Right lobe of liver (tissue), 6 donors: ENCODE measurements around the gene FABP3. TPM values are rescaled to one million over a fixed set of nuclear protein-coding genes. Genes with fewer than 3 reads are reported as not detected.
A peak's percentile ranks its signal among the peaks of the same experiment; 100 is the strongest.

Source experiments
- ATAC-seq, 4 donors: fragments of 200-7000 bp; cut with Tn5 transposase; one replicate each; pipeline ENCODE4 v1.9.1; 2020; ENCODE audit warnings: mild to moderate bottlenecking in 4 of 4, moderate library complexity in 4 of 4
- DNase-seq, 3 donors: peaks; one replicate each; pipeline ENCODE4 v3.0.0-alpha.2; 2020
- H3K27ac ChIP-seq, 3 donors: fragments of 200-600 bp; one replicate each; pipeline ENCODE4 v1.8.0; 2022
- H3K27me3 ChIP-seq, 2 donors: fragments of 200-600 bp; one replicate each; pipeline ENCODE4 v1.8.0; 2022
- H3K36me3 ChIP-seq, 4 donors: fragments of 200-600 bp; sonication (generic) in 1 of 4; one replicate each; pipeline versions ENCODE4 v1.5.1 to v1.8.0; 2017 to 2022; ENCODE audit warnings: control low read depth in 1 of 4
- H3K4me1 ChIP-seq, 4 donors: fragments of 200-600 bp; sonication (generic) in 1 of 4; one replicate each; pipeline versions ENCODE4 v1.5.1 to v1.8.0; 2017 to 2022; ENCODE audit warnings: control low read depth in 1 of 4
- H3K4me3 ChIP-seq, 3 donors: fragments of 200-600 bp; one replicate each; pipeline ENCODE4 v1.8.0; 2022
- H3K9me3 ChIP-seq, 4 donors: fragments of 200-600 bp; sonication (generic) in 1 of 4; one replicate each; pipeline versions ENCODE4 v1.5.1 to v1.8.0; 2017 to 2022; ENCODE audit warnings: control low read depth in 1 of 4
- POLR2A ChIP-seq: fragments of 450-650 bp; IDR thresholded peaks from one replicate; pipeline ENCODE4 v1.6.1; 2017; ENCODE audit warnings: antibody characterized with exemption, mild to moderate bottlenecking
- WGBS: methylation state at CpG from one replicate; pipeline ENCODE4 v1.1.6; 2018; ENCODE audit warnings: low coverage, low lambda C conversion rate; ENCODE audit not compliant: insufficient coverage; ENCODE audit errors: missing lambda C conversion rate; 5-methylcytosine and 5-hydroxymethylcytosine counted together
- intact Hi-C, 2 donors: fragments of 100-400 bp; cut with DNase I; formaldehyde crosslinking; loops; one replicate each; pipeline versions ENCODE4 v1.11.2 to v1.14.1; 2022
- total RNA-seq, 6 experiments: library from RNA; depleted of rRNA in 2 of 6; stranded (reverse); fragments of >200 nt in 2 of 6; fragmentation: NEBNext Ultra II Directional in 3 of 6; extraction: Animal tissue kit (Norgen Biotek cat#: 25700) in 3 of 6; gene quantifications; one replicate each; pipeline versions ENCODE4 v1.1.0 to v1.2.4, GENCODE V29; 2016 to 2023
- TF ChIP-seq, protein P1 (sequence below), 4 donors: fragments of 200-600 bp in 3 of 4; fragments of 450-650 bp in 1 of 4; IDR thresholded peaks; one replicate each; pipeline versions ENCODE4 v1.5.1 to v1.8.0; 2016 to 2022; ENCODE audit warnings: antibody characterized with exemption in 4 of 4, mild to moderate bottlenecking in 2 of 4
- donor health status: DM: no; HTN: yes; CAD: no.
- donor health status: DM: no; HTN: no; CAD: no.
- donor health status: DM: no; HTN: no; CAD: no.
- donor health status: DM: no; HTN: yes; CAD: no.
- donor health status: DM: no; HTN: yes; CAD: no.

FABP3 gene
- total RNA-seq, 6 experiments from 2014 or later = 1.3 to 8.3 (median 4.6) TPM

DNA sequence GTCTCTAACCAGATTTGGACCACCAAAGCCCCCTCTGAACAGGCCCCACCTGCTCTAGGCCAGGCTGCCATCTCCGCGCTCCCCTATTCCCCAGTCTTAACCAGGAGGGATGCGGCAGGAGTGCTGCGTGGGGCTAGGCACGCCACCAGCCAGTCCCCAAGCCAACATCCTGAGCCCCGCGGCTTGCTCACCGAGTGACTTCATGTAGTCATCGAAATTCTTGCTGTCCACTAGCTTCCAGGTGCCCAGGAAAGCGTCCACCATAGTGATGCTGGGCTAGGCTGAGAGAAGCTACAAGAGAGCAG is 173 bp downstream of the FABP3 start:
- no peak for ATAC-seq
- Histone ChIP-seq H3K36me3 (no peaks in the 10 kb centered on the region), H3K4me1 (peaks cover 0 to 44% (median 14%) of the 10 kb centered on the region in 4 donors), H3K4me3 (peak overlapping the region; percentile 6 to 46 (median 31)), H3K27ac (peak overlapping the region in 2 of 3 donors; percentile 25 to 50), H3K27me3 (no peaks in the 10 kb centered on the region), H3K9me3 (no peaks in the 10 kb centered on the region)
- intact Hi-C loops = no loop called here
- no peak for DNase-seq
- WGBS = 68% methylated on average over 5 of the region's 10 CpGs
- no peak for TF ChIP-seq POLR2A
- TF ChIP-seq, protein P1, sequence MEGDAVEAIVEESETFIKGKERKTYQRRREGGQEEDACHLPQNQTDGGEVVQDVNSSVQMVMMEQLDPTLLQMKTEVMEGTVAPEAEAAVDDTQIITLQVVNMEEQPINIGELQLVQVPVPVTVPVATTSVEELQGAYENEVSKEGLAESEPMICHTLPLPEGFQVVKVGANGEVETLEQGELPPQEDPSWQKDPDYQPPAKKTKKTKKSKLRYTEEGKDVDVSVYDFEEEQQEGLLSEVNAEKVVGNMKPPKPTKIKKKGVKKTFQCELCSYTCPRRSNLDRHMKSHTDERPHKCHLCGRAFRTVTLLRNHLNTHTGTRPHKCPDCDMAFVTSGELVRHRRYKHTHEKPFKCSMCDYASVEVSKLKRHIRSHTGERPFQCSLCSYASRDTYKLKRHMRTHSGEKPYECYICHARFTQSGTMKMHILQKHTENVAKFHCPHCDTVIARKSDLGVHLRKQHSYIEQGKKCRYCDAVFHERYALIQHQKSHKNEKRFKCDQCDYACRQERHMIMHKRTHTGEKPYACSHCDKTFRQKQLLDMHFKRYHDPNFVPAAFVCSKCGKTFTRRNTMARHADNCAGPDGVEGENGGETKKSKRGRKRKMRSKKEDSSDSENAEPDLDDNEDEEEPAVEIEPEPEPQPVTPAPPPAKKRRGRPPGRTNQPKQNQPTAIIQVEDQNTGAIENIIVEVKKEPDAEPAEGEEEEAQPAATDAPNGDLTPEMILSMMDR (IDR thresholded peaks at IDR 0.05) = no peak

DNA sequence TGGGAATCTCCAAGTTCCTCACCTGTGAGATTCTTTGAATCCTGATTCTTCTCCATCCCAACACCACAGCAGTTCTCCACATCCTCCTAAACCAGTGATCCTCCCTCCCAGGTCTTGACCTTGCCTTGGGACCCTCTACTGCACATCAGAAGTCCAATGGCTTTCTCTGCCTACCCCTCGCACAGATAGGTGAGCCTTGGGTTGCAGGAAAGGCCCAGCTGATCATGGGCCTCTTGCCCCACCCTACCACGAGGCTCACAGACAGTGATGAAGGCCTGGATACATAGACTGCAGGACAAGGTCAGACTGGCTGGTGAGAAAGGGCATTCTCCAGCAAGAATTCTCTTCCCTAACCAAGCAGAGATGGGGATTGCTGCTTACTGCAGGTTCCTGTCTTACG is 825 bp downstream of the FABP3 start:
- H3K36me3 ChIP-seq = no peaks in the 10 kb centered on the region
- H3K4me3 ChIP-seq = peak overlapping the region in 1 of 3 donors; percentile 46
- intact Hi-C loops = no loop called here
- no peaks in the 10 kb centered on the region for H3K27me3 ChIP-seq
- WGBS = 76% methylated on average over 3 of the region's 3 CpGs
- peaks cover 0 to 44% (median 14%) of the 10 kb centered on the region in 4 donors for H3K4me1 ChIP-seq
- ATAC-seq (no peak), DNase-seq (no peak)
- TF ChIP-seq, protein P1 (IDR thresholded peaks at IDR 0.05) = no peak
- TF ChIP-seq POLR2A = no peak
- no peaks in the 10 kb centered on the region for H3K9me3 ChIP-seq
- H3K27ac ChIP-seq = peak overlapping the region in 1 of 3 donors; percentile 4

DNA sequence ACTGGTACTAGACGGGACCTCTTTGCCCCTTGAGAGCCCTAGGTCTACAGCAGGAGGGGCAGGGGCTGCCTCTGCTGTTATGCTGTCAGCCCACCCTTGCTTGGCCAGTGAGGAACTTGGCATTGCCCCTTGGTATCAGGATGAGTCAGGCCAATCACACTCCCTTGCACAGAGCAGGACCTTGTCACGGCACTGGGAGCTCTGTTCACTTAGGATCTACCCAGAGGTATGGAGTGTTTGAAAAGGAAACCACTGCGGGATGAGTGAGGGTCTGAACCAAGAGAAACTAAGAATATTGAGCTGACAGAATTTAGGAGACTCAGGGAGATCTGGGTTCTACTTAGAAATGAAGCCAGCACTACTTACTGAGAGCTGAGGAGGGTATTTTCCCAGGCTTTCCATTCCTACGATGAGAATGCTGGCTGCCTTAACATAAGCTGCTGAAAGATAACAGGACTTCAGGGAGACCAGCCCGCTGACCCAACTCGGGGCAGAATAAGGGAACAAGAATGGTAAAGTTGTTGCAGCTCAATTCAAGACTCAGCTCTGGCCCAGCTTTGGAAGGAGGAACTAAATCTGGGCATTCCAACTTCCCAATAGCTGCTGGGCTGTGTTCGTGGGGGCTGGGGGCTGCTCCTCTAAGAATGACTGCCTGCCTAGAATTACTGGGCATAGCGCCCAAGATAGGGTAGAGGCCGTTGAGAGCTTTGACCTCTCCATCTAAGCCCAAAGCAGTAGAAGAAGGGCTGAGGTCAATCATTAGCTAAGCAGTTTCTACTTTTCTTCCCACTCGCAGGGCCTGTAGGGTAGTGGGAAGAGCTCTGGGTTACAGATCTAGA is 1.5 kb downstream of the FABP3 start:
- TF ChIP-seq POLR2A = no peak
- TF ChIP-seq, protein P1 (IDR thresholded peaks at IDR 0.05) = no peak
- DNase-seq = no peak
- Histone ChIP-seq H3K27ac (peak overlapping the region in 1 of 3 donors; percentile 4), H3K9me3 (no peaks in the 10 kb centered on the region), H3K4me3 (no peak overlapping the region), H3K4me1 (peaks cover 0 to 44% (median 14%) of the 10 kb centered on the region in 4 donors), H3K27me3 (no peaks in the 10 kb centered on the region), H3K36me3 (no peaks in the 10 kb centered on the region)
- WGBS = 48% methylated on average over 7 of the region's 10 CpGs
- intact Hi-C loops = no loop called here
- ATAC-seq = peak; percentile 13 to 59 (median 36)

DNA sequence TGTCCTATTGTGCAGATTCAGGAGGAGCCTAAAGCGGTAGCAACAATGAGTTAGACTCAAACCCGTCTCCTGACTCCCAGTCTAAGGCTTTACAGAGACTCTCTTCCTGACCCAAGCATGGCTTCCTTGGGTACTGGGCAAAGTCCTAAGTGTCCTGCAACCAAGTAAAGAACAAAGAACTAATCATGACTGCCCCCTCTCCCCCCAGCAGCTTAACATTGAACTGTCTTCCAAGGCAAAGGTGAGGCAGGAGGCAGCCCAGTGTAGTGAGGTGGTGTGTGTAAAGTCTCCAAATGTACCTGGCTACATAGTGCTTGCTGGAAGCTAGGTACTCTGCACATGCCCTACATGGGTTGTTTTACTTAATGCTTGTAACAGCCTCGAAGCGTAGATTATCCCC is 2.3 kb downstream of the FABP3 start:
- TF ChIP-seq, protein P1 (IDR thresholded peaks at IDR 0.05) = no peak
- no peak for TF ChIP-seq POLR2A
- H3K27ac ChIP-seq = no peak overlapping the region
- peaks cover 0 to 44% (median 14%) of the 10 kb centered on the region in 4 donors for H3K4me1 ChIP-seq
- H3K4me3 ChIP-seq = no peak overlapping the region
- H3K27me3 ChIP-seq = no peaks in the 10 kb centered on the region
- intact Hi-C loops = no loop called here
- H3K9me3 ChIP-seq = no peaks in the 10 kb centered on the region
- DNase-seq (no peak), ATAC-seq (no peak)
- H3K36me3 ChIP-seq = no peaks in the 10 kb centered on the region
- 83% methylated on average over 2 of the region's 4 CpGs for WGBS
